Gastrocnemius medialis (tissue), 4 donors: ENCODE data around the gene PRIM2. TPM values are rescaled to one million over a fixed set of nuclear protein-coding genes. Genes with fewer than 3 reads are reported as not detected.
"Not testable (repeated sequence)": the region's sequence is repeated elsewhere in the genome, so short reads cannot be mapped to it uniquely, and the experiment has no call there.

Source experiments
- ATAC-seq, 2 donors: fragments of 150-250 bp; one replicate each; pipeline ENCODE4 v1.9.1; 2016
- DNase-seq, 2 donors: peaks; one replicate each; pipeline ENCODE4 v3.0.0-alpha.2; 2019
- H3K27ac ChIP-seq, 4 donors: fragments of 200-600 bp; sonication (generic); 1 replicate in 1 of 4; 2 replicates in 3 of 4; pipeline ENCODE4 v1.5.1; 2016 to 2018; ENCODE audit warnings: mild to moderate bottlenecking in 2 of 4, moderate library complexity in 1 of 4
- H3K27me3 ChIP-seq, 3 donors: fragments of 200-600 bp; sonication (generic) in 2 of 3; 1 replicate in 1 of 3; 2 replicates in 2 of 3; pipeline versions ENCODE4 v1.5.1 to v1.6.0; 2016 to 2019; ENCODE audit warnings: mild to moderate bottlenecking in 1 of 3, moderate library complexity in 1 of 3
- H3K36me3 ChIP-seq, 2 donors: fragments of 200-600 bp; sonication (generic) in 1 of 2; one replicate each; pipeline ENCODE4 v1.5.1; 2017 to 2018
- H3K4me1 ChIP-seq, 2 donors: fragments of 200-600 bp; sonication (generic) in 1 of 2; one replicate each; pipeline ENCODE4 v1.5.1; 2016 to 2017; ENCODE audit warnings: mild to moderate bottlenecking in 2 of 2
- H3K4me3 ChIP-seq, 4 donors: fragments of 200-600 bp; sonication (generic) in 3 of 4; 1 replicate in 1 of 4; 2 replicates in 3 of 4; pipeline ENCODE4 v1.5.1; 2016 to 2019; ENCODE audit warnings: mild to moderate bottlenecking in 2 of 4
- H3K9me3 ChIP-seq, 3 donors: fragments of 200-600 bp; sonication (generic) in 2 of 3; 1 replicate in 1 of 3; 2 replicates in 2 of 3; pipeline ENCODE4 v1.5.1; 2016 to 2019
- POLR2A ChIP-seq, 2 donors: fragments of 450-650 bp; IDR thresholded peaks; one replicate each; pipeline ENCODE4 v1.6.1; 2017; ENCODE audit warnings: antibody characterized with exemption in 2 of 2, mild to moderate bottlenecking in 2 of 2, moderate library complexity in 2 of 2
- in situ Hi-C, 4 donors: fragments of 200-750 bp; cut with MboI; loops; one replicate each; pipeline versions ENCODE4 v1.15.0 to v1.8.0; 2017; ENCODE audit warnings: low sequenced_read_pairs in 4 of 4
- intact Hi-C: fragments of 100-400 bp; cut with DNase I; formaldehyde crosslinking; loops from one replicate; pipeline ENCODE4 v1.15.1; 2023; ENCODE audit warnings: low total_unique reads
- total RNA-seq, 4 donors: library from RNA; depleted of rRNA; stranded (reverse); fragments of >200 nt; gene quantifications; one replicate each; pipeline versions ENCODE4 v1.1.0 to v1.2.3, GENCODE V29; 2016
- TF ChIP-seq, protein P1 (sequence below), 5 experiments: fragments of 450-650 bp in 3 of 5; fragments of 200-600 bp in 2 of 5; sonication (generic) in 2 of 5; IDR thresholded peaks in 4 of 5; conservative IDR thresholded peaks in 1 of 5; 1 replicate in 4 of 5; 2 replicates in 1 of 5; pipeline ENCODE4 v1.5.1; 2016 to 2019; ENCODE audit warnings: antibody characterized with exemption in 5 of 5, mild to moderate bottlenecking in 3 of 5, moderate library complexity in 3 of 5

The PRIM2 gene
- total RNA-seq, 4 donors from 2014 or later: 1.9 to 4.8 (median 3.8) TPM

DNA sequence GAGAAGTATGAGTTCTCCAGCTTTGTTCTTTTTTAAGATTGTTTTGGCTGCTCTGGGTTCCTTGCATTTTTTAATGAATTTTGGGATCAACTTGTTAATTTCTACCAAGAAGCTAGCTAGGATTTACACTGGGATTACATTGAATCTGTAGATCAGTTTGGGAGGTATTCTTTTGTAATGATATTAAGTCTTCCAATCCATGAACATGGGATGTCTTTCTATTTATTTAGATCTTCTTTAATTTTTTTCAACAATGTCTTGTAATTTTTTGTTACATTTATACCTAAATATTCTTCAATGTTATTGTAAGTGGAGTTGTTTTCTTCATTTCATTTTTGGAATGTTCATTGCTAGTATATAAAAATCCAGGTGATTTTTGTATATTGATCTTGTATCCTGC is 12.5 kb downstream of the PRIM2 start:
- DNase-seq (no peak), ATAC-seq (no peak)
- Histone ChIP-seq H3K4me3 (no peak overlapping the region), H3K36me3 (peaks cover 0 to 30% of the 10 kb centered on the region in 2 donors), H3K27ac (no peak overlapping the region), H3K27me3 (no peaks in the 10 kb centered on the region), H3K9me3 (peaks cover 0 to 5% (median 0%) of the 10 kb centered on the region in 3 donors), H3K4me1 (no peaks in the 10 kb centered on the region)
- intact Hi-C loops: no loop called here
- in situ Hi-C loops: no loop called here
- TF ChIP-seq, protein P1, sequence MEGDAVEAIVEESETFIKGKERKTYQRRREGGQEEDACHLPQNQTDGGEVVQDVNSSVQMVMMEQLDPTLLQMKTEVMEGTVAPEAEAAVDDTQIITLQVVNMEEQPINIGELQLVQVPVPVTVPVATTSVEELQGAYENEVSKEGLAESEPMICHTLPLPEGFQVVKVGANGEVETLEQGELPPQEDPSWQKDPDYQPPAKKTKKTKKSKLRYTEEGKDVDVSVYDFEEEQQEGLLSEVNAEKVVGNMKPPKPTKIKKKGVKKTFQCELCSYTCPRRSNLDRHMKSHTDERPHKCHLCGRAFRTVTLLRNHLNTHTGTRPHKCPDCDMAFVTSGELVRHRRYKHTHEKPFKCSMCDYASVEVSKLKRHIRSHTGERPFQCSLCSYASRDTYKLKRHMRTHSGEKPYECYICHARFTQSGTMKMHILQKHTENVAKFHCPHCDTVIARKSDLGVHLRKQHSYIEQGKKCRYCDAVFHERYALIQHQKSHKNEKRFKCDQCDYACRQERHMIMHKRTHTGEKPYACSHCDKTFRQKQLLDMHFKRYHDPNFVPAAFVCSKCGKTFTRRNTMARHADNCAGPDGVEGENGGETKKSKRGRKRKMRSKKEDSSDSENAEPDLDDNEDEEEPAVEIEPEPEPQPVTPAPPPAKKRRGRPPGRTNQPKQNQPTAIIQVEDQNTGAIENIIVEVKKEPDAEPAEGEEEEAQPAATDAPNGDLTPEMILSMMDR (IDR thresholded peaks at IDR 0.05 in 4 of 5, conservative IDR thresholded peaks at IDR 0.05 in 1 of 5): no peak
- TF ChIP-seq POLR2A (IDR thresholded peaks at IDR 0.05): no peak

DNA sequence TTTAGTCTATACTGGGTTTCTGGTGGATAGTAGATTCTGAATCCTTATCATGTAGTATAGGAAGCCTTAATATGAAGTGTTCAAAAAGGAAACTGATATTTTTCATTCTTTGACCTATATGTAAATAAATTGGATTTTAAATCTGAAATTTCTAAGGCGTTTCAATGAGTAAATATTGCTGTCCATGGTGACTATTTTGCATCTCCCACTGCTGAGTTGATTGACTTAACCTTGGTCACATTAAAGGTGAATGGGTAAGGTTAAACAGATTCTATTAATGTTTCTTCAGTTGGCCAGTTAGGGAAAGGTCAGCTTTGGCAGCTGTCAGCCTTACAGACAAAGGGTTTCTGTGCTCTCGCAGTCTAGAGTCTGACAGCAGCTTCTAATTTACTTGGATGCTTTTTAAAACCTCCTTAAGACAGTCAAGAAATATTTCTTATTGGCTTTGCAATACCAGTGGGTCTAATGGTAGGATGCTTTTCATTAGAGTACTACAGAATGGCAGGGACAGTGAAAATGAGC is 24.8 kb downstream of the PRIM2 start:
- no peak for TF ChIP-seq POLR2A (IDR thresholded peaks at IDR 0.05)
- TF ChIP-seq, protein P1 (IDR thresholded peaks at IDR 0.05 in 4 of 5, conservative IDR thresholded peaks at IDR 0.05 in 1 of 5): no peak
- in situ Hi-C loops: no loop called here
- Histone ChIP-seq H3K27me3 (no peaks in the 10 kb centered on the region), H3K36me3 (no peaks in the 10 kb centered on the region), H3K9me3 (no peaks in the 10 kb centered on the region), H3K4me3 (no peak overlapping the region), H3K4me1 (no peaks in the 10 kb centered on the region), H3K27ac (no peak overlapping the region)
- intact Hi-C loops: no loop called here
- no peak for ATAC-seq
- no peak for DNase-seq

DNA sequence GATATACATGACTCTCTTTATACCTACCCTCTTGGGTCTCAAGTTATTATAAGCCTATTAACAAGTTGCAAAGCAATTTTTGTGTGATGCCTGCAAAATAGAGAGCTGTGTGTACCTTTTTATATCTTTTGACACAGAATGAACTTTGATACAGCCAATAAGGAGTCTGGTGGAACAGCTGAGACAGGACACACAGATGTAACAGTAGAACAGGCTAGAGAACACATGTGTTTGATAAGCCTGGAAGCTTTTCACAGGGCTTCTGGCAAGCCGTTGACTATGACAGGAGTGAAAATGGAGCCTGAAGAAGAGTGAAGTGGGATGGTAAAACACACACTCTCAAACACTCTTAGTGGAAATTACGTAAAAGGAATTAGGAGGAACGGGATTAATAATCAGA is 25.9 kb downstream of the PRIM2 start:
- ATAC-seq, H3K4me1 ChIP-seq, intact Hi-C loops, H3K36me3 ChIP-seq, H3K27ac ChIP-seq, DNase-seq, H3K9me3 ChIP-seq, in situ Hi-C loops, H3K27me3 ChIP-seq, H3K4me3 ChIP-seq: not testable (repeated sequence)

DNA sequence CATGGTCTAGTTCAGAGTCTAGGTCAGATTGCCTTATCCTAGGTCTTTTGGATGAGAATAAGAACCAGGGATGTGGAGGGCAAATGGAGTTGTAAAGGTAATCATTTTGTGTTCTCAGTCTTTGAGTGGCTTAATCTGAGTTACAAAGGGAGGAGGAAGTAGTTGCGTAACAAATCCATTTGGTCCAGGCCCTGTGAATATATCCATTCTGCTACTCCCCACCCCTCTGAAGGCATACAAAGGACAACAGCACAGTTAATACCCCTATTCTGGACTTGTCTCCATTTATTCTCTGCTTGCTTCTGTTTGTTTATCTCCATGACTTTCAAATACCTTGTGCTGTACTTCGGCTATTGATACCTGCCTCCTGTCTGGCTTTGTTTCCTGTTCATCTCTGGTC is 29.3 kb downstream of the PRIM2 start:
- ATAC-seq, H3K27me3 ChIP-seq, H3K4me3 ChIP-seq, H3K36me3 ChIP-seq, in situ Hi-C loops, H3K9me3 ChIP-seq, H3K4me1 ChIP-seq, DNase-seq, intact Hi-C loops, H3K27ac ChIP-seq: not testable (repeated sequence)

DNA sequence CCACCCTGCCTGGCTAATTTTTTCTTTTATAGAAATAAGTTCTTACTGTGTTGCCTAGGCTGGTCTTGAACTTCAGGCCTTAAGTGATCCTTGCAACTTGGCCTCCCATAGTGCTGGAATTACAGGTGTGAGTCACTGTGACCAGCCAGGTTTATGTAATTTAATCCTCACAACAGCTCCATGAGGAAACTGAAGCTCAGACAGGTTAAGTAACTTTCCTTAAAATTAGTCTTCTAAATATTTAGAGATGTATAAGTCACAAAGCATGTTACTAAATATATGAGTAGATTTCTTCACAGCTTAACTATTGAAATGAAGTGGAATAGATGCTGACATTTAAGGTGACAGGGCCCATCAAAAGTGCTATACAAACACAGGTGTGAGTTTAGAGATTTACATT is 30.2 kb downstream of the PRIM2 start:
- H3K4me1 ChIP-seq, in situ Hi-C loops, H3K36me3 ChIP-seq, H3K27ac ChIP-seq, H3K27me3 ChIP-seq, ATAC-seq, intact Hi-C loops, H3K4me3 ChIP-seq, DNase-seq, H3K9me3 ChIP-seq: not testable (repeated sequence)

DNA sequence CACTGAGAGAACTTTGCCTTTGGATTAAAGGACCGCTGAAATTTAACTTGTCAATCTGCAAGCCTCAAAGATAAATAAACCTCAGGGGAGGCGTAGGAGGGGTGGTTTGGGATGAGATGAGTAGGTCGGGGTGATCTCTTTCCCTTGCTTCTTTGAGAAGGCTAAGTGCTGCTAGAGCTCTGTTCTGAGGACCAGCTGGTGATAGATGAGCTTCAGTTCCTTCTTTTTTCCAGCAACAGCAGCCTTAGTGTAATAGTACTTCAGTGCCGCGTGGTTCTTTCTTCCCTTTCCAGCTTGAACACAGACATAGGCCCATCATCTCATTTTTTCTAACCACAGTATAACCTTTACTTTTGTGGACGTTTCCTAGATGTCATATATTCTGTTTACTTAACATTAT is 33.0 kb downstream of the PRIM2 start:
- DNase-seq, H3K27me3 ChIP-seq, ATAC-seq, H3K4me1 ChIP-seq, in situ Hi-C loops, intact Hi-C loops, H3K36me3 ChIP-seq, H3K4me3 ChIP-seq, H3K9me3 ChIP-seq, H3K27ac ChIP-seq: not testable (repeated sequence)

DNA sequence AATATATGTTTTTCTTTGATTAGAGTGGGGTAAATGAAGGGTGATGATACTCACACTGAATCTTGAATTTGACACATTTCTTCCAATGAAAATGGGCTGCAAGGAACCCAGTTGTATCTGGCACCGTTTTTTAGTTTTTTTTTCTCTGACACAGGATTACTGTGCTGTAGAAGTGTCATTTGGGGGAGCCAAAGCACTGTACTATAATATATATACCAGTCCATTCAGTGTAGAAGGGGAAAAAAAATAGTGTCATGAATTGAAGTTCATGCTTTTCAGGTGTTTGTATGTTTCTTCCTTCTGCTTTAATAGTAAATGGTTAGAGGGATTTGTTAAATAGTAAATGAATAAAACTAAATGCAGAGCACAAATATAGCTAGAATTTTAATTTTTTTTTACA is 35.2 kb downstream of the PRIM2 start:
- in situ Hi-C loops, DNase-seq: not testable (repeated sequence)

DNA sequence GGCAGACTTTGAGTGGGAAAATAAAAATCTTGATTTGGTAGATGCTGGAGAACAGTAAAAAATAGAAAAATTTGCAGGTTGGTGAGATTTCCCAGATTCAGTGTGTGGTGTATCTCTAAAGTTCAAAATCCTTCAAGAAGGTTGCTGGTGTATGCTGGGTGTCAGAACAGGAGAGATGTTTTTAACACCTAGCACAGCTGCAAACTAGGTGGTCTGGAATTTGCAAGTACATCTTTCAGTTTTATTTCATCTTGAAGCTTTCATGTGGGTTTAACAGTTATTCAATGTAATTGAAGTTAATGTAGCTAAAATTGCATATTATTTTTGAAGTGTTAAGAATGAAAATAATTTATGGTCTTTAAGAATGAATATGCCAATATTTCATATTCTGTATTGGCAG is 40.9 kb downstream of the PRIM2 start:
- H3K27ac ChIP-seq, H3K4me3 ChIP-seq, H3K9me3 ChIP-seq, ATAC-seq, H3K4me1 ChIP-seq, H3K27me3 ChIP-seq, H3K36me3 ChIP-seq, in situ Hi-C loops, DNase-seq, intact Hi-C loops: not testable (repeated sequence)

More for the DNA sequence above, 35.2 kb downstream of the PRIM2 start:
- H3K4me1 ChIP-seq, H3K9me3 ChIP-seq, H3K27me3 ChIP-seq, H3K27ac ChIP-seq, H3K4me3 ChIP-seq, ATAC-seq, intact Hi-C loops, H3K36me3 ChIP-seq: not testable (repeated sequence)

DNA sequence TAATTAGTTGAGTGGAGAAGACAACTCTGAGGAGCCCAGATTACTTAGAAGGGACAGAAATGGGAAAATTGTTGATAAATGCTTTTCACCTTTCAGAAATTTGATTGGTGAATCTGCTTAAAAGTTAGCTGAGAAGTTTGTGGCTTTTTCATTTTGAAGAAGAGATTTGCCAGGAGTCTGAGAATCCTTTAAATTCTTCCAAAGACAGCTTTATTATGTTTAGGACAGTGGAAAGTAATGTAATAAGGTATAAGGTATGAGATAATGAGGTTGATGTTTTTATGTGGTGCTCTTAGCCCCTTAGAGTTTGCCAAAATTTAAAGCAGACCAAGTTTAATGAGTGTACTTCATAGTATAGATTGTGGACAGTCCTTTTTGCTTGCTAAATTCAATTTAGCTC is 42.3 kb downstream of the PRIM2 start:
- intact Hi-C loops, H3K4me3 ChIP-seq, H3K9me3 ChIP-seq, ATAC-seq, H3K27ac ChIP-seq, H3K4me1 ChIP-seq, H3K27me3 ChIP-seq, in situ Hi-C loops, H3K36me3 ChIP-seq, DNase-seq: not testable (repeated sequence)

DNA sequence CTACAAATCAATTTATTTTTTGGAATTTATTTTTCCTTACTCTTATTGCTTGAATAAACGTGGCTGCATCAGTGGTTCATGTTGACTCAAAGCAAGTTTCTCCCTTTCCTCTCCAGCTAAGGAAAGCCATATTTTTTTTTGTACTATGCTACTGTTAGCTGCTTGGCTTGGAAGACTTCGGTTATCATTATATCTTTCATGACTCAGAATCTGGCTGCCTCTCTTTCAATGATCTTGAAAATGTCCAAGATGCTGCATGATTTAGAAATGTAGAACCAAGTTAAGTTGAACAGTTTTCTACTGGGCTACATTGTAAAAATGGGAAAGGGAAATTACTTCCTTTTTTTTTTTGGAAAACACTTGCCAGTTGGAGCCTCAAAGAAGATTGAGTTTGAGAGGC is 44.9 kb downstream of the PRIM2 start:
- H3K27me3 ChIP-seq, ATAC-seq, H3K36me3 ChIP-seq, DNase-seq, H3K27ac ChIP-seq, H3K4me3 ChIP-seq, intact Hi-C loops, H3K4me1 ChIP-seq, H3K9me3 ChIP-seq, in situ Hi-C loops: not testable (repeated sequence)
